GM18519 (cell line): ENCODE data around the gene OCA2.
"Not testable (repeated sequence)": the region's sequence is repeated elsewhere in the genome, so short reads cannot be mapped to it uniquely, and the experiment has no call there.

ENCODE experiments used
- ATAC-seq: cut with Tn5 transposase; IDR thresholded peaks from one replicate; pipeline ENCODE4 v1.9.1; 2021; ENCODE audit warnings: mild to moderate bottlenecking, moderate library complexity; ENCODE audit not compliant: unreplicated experiment, low FRiP score

OCA2 gene

GRCh38 chr15:28098766-28099554, at the start of gene OCA2:
OCA2 (minus strand) TSS chr15:28099315; CDS start chr15:28081874, 17,441 bp downstream.
- no peak for ATAC-seq

DNA sequence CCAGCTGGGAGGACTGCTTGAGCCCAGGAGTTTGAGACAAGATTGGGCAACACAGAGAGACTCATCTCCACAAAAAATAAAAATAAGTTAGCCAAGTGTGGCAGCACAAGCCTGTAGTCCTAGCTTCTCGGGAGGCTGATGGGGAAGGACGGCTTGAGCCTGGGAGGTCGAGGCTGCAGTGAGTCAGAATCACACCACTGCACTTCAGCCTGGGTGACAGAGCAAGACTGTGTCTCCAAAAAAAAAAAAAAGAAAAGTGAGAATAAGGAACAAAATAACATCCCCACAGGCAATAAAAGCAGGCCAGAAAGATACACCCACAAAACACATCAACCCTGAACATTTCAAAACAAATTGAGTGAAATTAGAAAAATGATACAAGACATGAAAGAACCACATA, 48.7 kb upstream of the OCA2 start:
- no peak for ATAC-seq

DNA sequence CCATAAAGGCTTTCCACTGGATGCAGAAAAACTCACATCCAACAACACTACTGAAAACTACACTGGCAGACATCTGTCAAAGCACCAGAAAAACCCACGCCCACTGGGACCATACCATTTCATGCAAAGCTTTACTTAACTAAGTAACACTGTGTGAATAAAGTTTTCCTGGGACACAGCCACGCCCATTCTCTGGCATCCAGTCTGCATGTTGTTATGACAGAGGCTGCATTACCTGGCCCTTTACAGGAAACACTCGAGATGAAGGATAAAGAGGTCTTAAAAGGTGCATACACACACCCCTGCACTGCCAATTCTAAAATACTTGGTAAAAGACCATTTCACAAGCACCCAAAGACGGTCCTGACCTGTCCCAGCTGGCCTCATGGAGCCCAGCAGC, 46.3 kb upstream of the OCA2 start:
- ATAC-seq: not testable (repeated sequence)

DNA sequence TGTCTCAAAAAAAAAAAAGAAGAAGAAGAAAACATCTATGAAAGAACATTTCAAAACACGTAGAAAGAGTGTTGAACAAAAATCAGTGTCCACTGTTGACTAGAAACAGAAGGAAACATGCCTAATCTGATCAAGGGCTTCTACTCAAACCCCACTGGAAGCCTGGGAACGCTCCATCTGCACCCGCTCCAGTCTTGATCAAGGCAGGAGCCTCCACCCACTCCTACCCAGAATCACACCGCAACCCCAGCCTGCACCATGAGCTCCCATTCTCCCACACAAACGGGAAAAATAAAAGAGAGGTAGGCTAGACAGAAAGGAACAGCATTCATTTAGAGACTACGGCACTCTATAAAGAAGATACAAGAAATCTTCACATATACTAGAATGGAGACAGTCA, 40.9 kb upstream of the OCA2 start:
- ATAC-seq: no peak

GRCh38 chr15:28137408-28138039, 38.4 kb upstream of the OCA2 start:
- not testable (repeated sequence) for ATAC-seq

GRCh38 chr15:28136236-28136904, 37.3 kb upstream of the OCA2 start:
- ATAC-seq: peak; percentile 94

GRCh38 chr15:28133281-28133680, 34.2 kb upstream of the OCA2 start:
- ATAC-seq: no peak

DNA sequence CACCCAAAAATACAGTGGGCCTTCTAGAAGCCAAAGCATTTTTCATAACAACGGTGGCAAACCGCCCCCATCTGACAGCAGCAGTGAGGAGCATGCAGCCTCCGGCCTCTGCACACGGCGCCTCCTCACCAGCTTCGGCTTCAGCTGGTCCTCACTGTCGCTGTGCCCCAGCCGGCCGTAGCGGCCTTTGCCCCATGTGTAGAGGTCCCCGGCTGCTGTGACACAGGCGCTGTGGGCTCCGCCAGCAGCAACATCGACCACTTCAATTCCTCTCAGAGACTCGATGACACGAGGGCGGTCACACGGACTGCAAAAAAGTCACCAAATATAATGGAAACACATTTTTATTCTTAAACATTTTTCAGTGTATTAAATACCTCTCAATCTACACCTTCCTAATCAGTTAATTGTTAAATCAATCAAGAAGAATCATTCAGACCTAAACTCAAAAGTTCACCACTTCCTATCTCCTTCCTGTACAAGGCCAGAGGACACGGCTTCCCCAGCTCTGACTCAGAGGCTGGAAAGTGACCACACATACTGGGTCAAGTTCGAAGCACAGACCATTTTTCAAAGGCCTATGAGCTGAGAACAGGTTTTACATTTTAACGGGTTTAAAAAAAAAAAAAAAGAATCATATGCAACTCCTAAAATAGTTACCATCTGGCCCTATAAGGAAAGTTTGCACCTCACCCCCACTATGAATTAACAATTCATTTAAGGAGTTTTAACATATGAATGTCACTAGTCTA, 33.6 kb upstream of the OCA2 start:
- no peak for ATAC-seq

- no peak for ATAC-seq
These were observed 32.8 kb upstream of the OCA2 start for GRCh38 chr15:28131946-28132345.

- no peak for ATAC-seq
These were observed 32.3 kb upstream of the OCA2 start for GRCh38 chr15:28131400-28131799.

- no peak for ATAC-seq
These were observed 31.5 kb upstream of the OCA2 start for GRCh38 chr15:28130651-28131050.

- no peak for ATAC-seq
These were observed 30.2 kb upstream of the OCA2 start for GRCh38 chr15:28129231-28129848.

DNA sequence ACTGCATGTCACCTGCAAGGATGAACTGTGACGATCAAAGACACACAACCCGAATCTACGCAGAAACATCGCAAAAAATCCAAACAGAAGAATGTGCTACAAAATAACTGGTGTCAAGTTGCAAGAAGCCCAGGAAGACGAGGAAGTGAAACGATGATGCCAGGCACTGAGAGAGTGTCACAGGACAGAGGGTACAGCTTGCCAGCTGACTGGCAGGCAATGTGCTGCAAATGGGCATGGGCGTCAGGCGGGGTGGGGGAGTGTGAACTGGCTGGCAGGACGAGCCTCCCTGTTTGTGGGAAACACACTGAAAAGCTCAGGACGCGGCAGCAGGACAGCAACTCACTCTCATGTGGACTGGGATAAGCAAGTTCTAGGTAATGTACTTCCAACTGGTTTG, 28.9 kb upstream of the OCA2 start:
- ATAC-seq: no peak

DNA sequence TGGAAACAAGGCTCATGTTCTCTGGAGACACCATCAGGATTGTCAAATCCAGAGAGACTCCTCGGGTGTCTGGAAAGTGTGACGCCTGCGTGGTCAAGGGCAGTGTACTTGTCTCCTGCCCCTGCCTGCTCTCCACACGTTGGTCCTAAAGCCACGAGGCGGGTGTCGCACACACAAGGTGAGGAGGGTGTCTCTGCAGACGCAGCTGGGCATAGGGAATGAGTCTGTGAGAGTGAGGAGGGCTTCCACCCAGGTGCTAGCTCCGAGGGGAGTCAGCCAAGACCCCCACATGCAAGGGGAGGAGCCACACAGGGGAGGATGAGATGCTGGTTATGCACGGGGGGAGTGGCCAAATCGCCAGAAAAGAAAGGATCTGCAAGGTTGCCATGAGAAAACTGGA, 27.9 kb upstream of the OCA2 start:
- no peak for ATAC-seq

- no peak for ATAC-seq
These were observed 26.8 kb upstream of the OCA2 start for GRCh38 chr15:28125673-28126651.

- no peak for ATAC-seq
These were observed 25.7 kb upstream of the OCA2 start for GRCh38 chr15:28124841-28125240.

- ATAC-seq: peak; percentile 71
These were observed 24.4 kb upstream of the OCA2 start for GRCh38 chr15:28123408-28124023.

DNA sequence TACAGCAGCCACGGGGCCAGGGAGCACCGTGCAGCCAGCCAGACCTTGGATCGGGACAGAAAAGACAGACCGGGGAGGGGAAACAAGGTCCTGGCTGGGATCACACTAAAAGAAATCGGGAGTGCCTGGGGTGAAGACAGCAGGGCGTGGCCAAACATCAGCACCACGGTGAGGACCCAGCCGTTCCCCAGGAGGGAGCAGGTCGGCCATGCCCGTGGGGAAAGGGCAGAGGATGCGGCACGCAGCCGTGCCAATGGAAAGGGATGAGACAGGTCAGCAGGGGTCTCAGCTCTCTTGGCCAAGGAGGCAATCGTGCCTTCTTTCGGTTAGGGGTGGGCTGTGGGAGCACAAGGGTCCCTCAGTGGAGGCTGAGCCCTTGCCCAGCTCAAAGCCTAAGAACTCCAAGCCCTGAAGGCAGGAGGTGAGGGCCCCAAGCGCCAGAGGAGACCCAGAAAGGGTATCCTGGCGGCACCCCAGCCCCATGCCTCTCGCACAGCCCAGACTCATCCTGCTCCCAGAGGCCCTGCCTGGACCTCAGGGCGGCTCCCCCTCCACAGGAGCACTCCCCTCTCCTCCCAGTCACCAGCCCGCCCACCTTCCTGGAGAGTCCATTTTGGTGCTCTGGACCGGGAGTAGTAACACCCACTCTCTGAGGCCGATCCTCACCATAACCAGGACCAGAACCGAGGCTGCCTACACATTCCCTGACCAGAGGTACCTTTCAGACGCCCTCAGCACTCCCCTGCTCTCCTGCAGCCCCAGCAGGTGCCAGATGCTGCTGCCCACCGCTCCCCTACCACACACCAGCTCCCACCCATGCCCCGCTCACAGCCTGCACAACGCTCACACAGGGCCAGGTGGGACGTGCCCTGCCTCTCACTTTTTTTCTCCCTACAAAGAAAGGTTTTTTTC, 23.2 kb upstream of the OCA2 start:
- no peak for ATAC-seq
